NCI-H2196 treated with DMSO at 0.1 percent for 48 hours (cell line): Measurements from ENCODE around the gene RPL15.

Experiments
- DNase-seq: peaks from one replicate; lab custom pipeline; 2025; ENCODE audit not compliant: unreplicated experiment; lab: John Stamatoyannopoulos, UW

Gene RPL15

GRCh38 chr3:23926736-23927135 lies 9.8 kb downstream of the RPL15 start:
- DNase-seq: no peak

- no peak for DNase-seq
Measured at GRCh38 chr3:23928524-23928923, 11.6 kb downstream of the RPL15 start.

GRCh38 chr3:23931597-23931996 lies 14.7 kb downstream of the RPL15 start:
- no peak for DNase-seq

GRCh38 chr3:23932571-23932970 lies 15.6 kb downstream of the RPL15 start:
- no peak for DNase-seq

GRCh38 chr3:23934253-23934652 lies 17.3 kb downstream of the RPL15 start:
- no peak for DNase-seq

- DNase-seq: no peak
Measured at GRCh38 chr3:23937296-23937695, 20.4 kb downstream of the RPL15 start.

GRCh38 chr3:23938688-23939087 lies 21.8 kb downstream of the RPL15 start:
- no peak for DNase-seq

GRCh38 chr3:23940775-23941174 lies 23.8 kb downstream of the RPL15 start:
- DNase-seq: no peak

- DNase-seq: no peak
Measured at GRCh38 chr3:23941440-23941839, 24.5 kb downstream of the RPL15 start.

- DNase-seq: no peak
Measured at GRCh38 chr3:23942546-23942945, 25.6 kb downstream of the RPL15 start.

- no peak for DNase-seq
Measured at GRCh38 chr3:23944007-23944783, 27.3 kb downstream of the RPL15 start.

- DNase-seq: peak; percentile 42
Measured at GRCh38 chr3:23944861-23945662, 28.1 kb downstream of the RPL15 start, which contains the start of gene NR1D2. Gene NR1D2, plus strand, starts transcription at chr3:23945286. Its CDS starts 293 bp downstream, at chr3:23945579.

GRCh38 chr3:23945663-23945912 lies 28.7 kb downstream of the RPL15 start:
- no peak for DNase-seq

GRCh38 chr3:23945913-23946687 lies 29.2 kb downstream of the RPL15 start:
- peak; percentile 64 for DNase-seq

- DNase-seq: no peak
Measured at GRCh38 chr3:23948761-23949160, 31.8 kb downstream of the RPL15 start.

- DNase-seq: no peak
Measured at GRCh38 chr3:23949784-23950183, 32.9 kb downstream of the RPL15 start.

- DNase-seq: no peak
Measured at GRCh38 chr3:23950293-23950692, 33.4 kb downstream of the RPL15 start.

- DNase-seq: no peak
Measured at GRCh38 chr3:23952646-23953045, 35.7 kb downstream of the RPL15 start.

GRCh38 chr3:23953523-23953922 lies 36.6 kb downstream of the RPL15 start:
- DNase-seq: no peak

- no peak for DNase-seq
Measured at GRCh38 chr3:23954144-23954543, 37.2 kb downstream of the RPL15 start.

- DNase-seq: no peak
Measured at GRCh38 chr3:23956701-23957100, 39.8 kb downstream of the RPL15 start.
